KMS-11 (cell line): ENCODE measurements around the gene C1QTNF1.

Experiments used
- H2AFZ ChIP-seq: fragments of 200-600 bp; sonication (generic); 2 replicates; pipeline ENCODE4 v1.6.1; 2016; ENCODE audit warnings: antibody characterized with exemption, mixed run types, low read depth
- H3K27ac ChIP-seq: fragments of 200-600 bp; sonication (generic); 2 replicates; pipeline ENCODE4 v1.6.1; 2016; ENCODE audit warnings: mild to moderate bottlenecking, mixed run types
- H3K27me3 ChIP-seq: fragments of 200-600 bp; sonication (generic); 2 replicates; pipeline ENCODE4 v1.6.1; 2017; ENCODE audit warnings: mild to moderate bottlenecking, low read depth, mixed run types, moderate library complexity; ENCODE audit not compliant: insufficient read depth
- H3K36me3 ChIP-seq: fragments of 200-600 bp; sonication (generic); 2 replicates; pipeline ENCODE4 v1.6.1; 2017; ENCODE audit warnings: mild to moderate bottlenecking, mixed run types; ENCODE audit not compliant: insufficient read depth
- H3K4me1 ChIP-seq: fragments of 200-600 bp; sonication (generic); 2 replicates; pipeline ENCODE4 v1.6.1; 2016; ENCODE audit warnings: mild to moderate bottlenecking, low read depth, mixed run types; ENCODE audit not compliant: poor library complexity, severe bottlenecking
- H3K4me2 ChIP-seq: fragments of 200-600 bp; sonication (generic); 2 replicates; pipeline ENCODE4 v1.7.0; 2016; ENCODE audit warnings: mild to moderate bottlenecking, mixed run types
- H3K4me3 ChIP-seq: fragments of 200-600 bp; sonication (generic); IDR thresholded peaks from 2 replicates; pipeline ENCODE4 v1.6.1; 2017; ENCODE audit warnings: low read depth, low read length, mixed read lengths; ENCODE audit not compliant: insufficient read depth
- H3K79me2 ChIP-seq: fragments of 200-600 bp; sonication (generic); 2 replicates; pipeline ENCODE4 v1.6.1; 2016; ENCODE audit warnings: low read depth, mixed run types; ENCODE audit not compliant: insufficient read depth
- H3K9ac ChIP-seq: fragments of 200-600 bp; sonication (generic); 2 replicates; pipeline ENCODE4 v1.6.1; 2016; ENCODE audit warnings: mild to moderate bottlenecking, mixed run types
- H4K20me1 ChIP-seq: fragments of 200-600 bp; sonication (generic); 2 replicates; pipeline ENCODE4 v1.6.1; 2016; ENCODE audit warnings: mild to moderate bottlenecking, mixed run types; ENCODE audit not compliant: insufficient read depth
- TF ChIP-seq, protein P1 (sequence below): fragments of 200-600 bp; sonication (generic); conservative IDR thresholded peaks from 2 replicates; pipeline ENCODE4 v1.6.1; 2017; ENCODE audit warnings: low read depth, mild to moderate bottlenecking, antibody characterized with exemption, low read length, moderate library complexity, mixed read lengths

The C1QTNF1 gene

DNA sequence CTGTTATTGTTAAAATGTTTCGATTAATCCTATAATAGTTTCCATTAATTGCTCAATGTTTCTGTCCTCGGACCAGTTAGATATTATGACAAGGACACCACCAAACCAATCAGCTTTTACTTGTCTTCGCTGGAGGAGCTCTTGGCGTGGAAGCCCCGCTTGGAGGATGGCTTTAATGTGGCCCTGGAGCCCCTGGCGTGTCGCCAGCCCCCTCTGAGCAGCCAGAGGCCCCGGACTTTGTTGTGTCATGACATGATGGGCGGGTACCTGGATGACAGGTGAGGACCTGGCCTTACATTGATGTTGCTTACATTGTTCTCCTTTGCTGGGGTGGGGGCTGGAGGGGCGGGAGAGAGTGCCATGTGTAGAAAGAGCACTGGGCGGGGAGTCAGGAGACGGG is 53.6 kb downstream of the C1QTNF1 start:
- TF ChIP-seq, protein P1, sequence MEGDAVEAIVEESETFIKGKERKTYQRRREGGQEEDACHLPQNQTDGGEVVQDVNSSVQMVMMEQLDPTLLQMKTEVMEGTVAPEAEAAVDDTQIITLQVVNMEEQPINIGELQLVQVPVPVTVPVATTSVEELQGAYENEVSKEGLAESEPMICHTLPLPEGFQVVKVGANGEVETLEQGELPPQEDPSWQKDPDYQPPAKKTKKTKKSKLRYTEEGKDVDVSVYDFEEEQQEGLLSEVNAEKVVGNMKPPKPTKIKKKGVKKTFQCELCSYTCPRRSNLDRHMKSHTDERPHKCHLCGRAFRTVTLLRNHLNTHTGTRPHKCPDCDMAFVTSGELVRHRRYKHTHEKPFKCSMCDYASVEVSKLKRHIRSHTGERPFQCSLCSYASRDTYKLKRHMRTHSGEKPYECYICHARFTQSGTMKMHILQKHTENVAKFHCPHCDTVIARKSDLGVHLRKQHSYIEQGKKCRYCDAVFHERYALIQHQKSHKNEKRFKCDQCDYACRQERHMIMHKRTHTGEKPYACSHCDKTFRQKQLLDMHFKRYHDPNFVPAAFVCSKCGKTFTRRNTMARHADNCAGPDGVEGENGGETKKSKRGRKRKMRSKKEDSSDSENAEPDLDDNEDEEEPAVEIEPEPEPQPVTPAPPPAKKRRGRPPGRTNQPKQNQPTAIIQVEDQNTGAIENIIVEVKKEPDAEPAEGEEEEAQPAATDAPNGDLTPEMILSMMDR = no peak
- no peak overlapping the region for H2AFZ ChIP-seq
- H3K4me2 ChIP-seq = no peak overlapping the region
- H4K20me1 ChIP-seq = no peaks in the 10 kb centered on the region
- no peaks in the 10 kb centered on the region for H3K27me3 ChIP-seq
- H3K36me3 ChIP-seq = no peaks in the 10 kb centered on the region
- H3K27ac ChIP-seq = no peak overlapping the region
- H3K4me1 ChIP-seq = peaks cover 12% of the 10 kb centered on the region
- no peak overlapping the region for H3K9ac ChIP-seq
- H3K4me3 ChIP-seq = no peak overlapping the region
- no peaks in the 10 kb centered on the region for H3K79me2 ChIP-seq

DNA sequence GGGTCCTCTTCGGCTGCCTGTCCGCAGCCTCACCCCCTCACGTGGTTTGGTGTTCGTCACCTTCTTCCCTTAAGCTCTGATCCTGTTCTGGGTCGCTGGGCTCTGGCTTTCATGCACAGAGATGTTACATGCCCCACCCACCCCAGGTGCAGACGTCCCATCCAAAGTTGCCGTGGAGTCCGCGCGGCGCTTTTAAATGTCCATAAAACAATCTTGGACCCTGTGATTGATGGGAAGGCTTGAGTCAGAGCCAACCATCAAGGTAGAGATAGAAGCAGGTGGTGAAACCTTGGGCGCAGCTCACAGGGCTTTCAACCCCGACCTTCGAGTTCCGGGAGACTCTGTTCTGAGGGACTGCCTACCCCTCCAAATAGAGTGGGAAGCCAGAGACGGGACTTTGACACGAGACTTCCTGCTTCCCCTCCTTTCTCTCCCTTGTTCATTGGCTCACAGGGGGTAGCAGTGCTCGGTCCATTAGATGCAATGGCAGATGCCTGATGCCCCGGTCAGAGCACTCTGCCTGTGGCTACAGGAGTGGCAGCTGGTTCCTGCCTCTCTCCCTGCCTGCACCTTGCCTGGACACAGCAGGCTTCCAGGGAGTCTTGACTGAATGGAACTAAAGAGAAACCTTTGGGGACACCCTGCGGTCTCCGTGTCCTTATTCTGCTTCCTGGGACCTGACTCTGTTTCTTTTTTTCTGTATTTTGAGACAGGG is 54.7 kb downstream of the C1QTNF1 start:
- peaks cover 12% of the 10 kb centered on the region for H3K4me1 ChIP-seq
- no peaks in the 10 kb centered on the region for H3K79me2 ChIP-seq
- no peak overlapping the region for H3K4me3 ChIP-seq
- no peak overlapping the region for H3K9ac ChIP-seq
- no peak overlapping the region for H3K27ac ChIP-seq
- H2AFZ ChIP-seq = no peak overlapping the region
- H3K27me3 ChIP-seq = no peaks in the 10 kb centered on the region
- no peaks in the 10 kb centered on the region for H3K36me3 ChIP-seq
- no peaks in the 10 kb centered on the region for H4K20me1 ChIP-seq
- TF ChIP-seq, protein P1 = no peak
- no peak overlapping the region for H3K4me2 ChIP-seq

DNA sequence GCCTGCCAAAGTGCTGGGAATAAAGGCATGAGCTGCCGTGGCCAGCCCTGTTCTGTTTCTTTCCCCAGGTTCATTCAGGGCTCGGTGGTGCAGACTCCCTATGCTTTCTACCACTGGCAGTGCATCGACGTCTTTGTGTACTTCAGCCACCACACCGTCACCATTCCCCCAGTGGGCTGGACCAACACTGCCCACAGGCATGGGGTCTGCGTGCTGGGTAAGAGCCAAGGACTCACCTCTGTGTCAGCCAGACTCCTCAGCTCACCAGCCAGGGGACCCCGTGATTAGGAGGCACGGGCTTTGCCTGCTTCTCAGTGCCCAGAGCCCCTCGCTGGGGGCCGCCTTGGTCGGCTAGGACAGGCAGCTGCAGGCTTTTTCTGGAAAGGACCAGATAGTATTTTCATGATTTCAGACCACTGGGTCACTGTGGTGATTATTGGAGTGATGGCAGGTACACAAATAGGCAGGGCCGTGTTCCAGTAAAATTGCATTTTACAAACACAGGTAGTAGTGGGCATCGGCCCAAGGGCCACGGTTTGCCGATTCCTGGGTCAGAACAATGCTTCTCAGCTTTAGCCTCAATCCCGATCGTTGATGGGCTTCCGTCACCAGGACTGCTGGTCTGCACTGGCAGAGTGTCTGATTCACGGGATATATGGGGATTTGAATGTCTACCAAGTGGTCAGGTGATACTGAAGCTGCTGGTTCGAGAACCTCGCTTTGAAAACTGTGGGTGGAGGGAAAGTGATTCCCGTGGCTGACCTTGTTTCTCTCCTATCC is 55.6 kb downstream of the C1QTNF1 start:
- Histone ChIP-seq H3K36me3 (no peaks in the 10 kb centered on the region), H3K4me3 (no peak overlapping the region), H3K4me2 (no peak overlapping the region), H3K9ac (no peak overlapping the region), H2AFZ (no peak overlapping the region), H3K4me1 (peaks cover 7% of the 10 kb centered on the region), H4K20me1 (no peaks in the 10 kb centered on the region), H3K27me3 (no peaks in the 10 kb centered on the region), H3K79me2 (no peaks in the 10 kb centered on the region), H3K27ac (no peak overlapping the region)
- TF ChIP-seq, protein P1 = no peak

DNA sequence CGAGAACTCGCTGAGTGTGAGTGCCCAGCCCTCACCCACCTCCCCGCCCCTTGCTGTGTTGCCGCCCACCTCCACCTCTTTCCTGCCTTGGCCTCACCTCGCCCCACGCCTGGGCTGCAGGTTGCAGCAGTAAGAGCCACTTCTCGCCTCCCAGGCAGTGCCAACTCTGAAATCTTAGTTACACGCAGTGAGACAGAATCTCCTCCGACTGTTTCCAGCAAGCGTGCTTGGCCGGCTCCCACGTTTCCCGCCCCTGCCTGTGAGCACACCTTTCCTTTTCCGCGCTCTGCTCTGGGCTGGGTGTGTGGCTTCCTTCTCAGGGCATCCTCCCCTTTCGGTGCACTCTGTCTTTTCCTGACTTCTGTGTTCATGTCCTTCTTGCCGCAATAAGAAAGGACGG is 56.4 kb downstream of the C1QTNF1 start:
- no peaks in the 10 kb centered on the region for H3K36me3 ChIP-seq
- no peak overlapping the region for H3K9ac ChIP-seq
- H3K27ac ChIP-seq = no peak overlapping the region
- TF ChIP-seq, protein P1 = no peak
- H4K20me1 ChIP-seq = no peaks in the 10 kb centered on the region
- H3K27me3 ChIP-seq = no peaks in the 10 kb centered on the region
- H3K79me2 ChIP-seq = no peaks in the 10 kb centered on the region
- no peak overlapping the region for H3K4me3 ChIP-seq
- no peak overlapping the region for H3K4me2 ChIP-seq
- H2AFZ ChIP-seq = no peak overlapping the region
- peaks cover 6% of the 10 kb centered on the region for H3K4me1 ChIP-seq
